Endothelial cell of umbilical vein (primary cell): Measurements from ENCODE around the gene OGFRL1. TPM values are rescaled to one million over a fixed set of nuclear protein-coding genes. Genes with fewer than 3 reads are reported as not detected.

ENCODE experiments used
- BruUV-seq: library from RNA; stranded (reverse); fragments of 400-500 nt; replicated peaks from 2 replicates; lab custom pipeline; 2021; lab: Mats Ljungman, UMichigan
- CTCF ChIA-PET: fragments of 300-600, 350-600 bp; sonication (Branson Sonifier 250); formaldehyde crosslinking; loops from one replicate; lab custom pipeline; 2021; ENCODE audit warnings: antibody characterized with exemption, inconsistent platforms; lab: Charles Lee
- POLR2A ChIA-PET: fragments of 300-600, 350-600 bp; sonication (Branson Sonifier 250); formaldehyde crosslinking; loops from one replicate; lab custom pipeline; 2021; ENCODE audit warnings: antibody characterized with exemption, inconsistent platforms; lab: Charles Lee
- DNase-seq: peaks from one replicate; pipeline ENCODE4 v3.0.0-alpha.2; 2011; ENCODE audit warnings: low read depth, low spot score
- FAIRE-seq: peaks from 2 replicates; lab custom pipeline; 2011; peaks lifted over from hg19 to GRCh38; lab: Jason Lieb, UNC
- H2AFZ ChIP-seq: 2 replicates; pipeline ENCODE4 v1.6.0; 2012; ENCODE audit warnings: low read depth, low read length, control low read depth, inconsistent platforms
- H3K27ac ChIP-seq: 2 replicates; pipeline ENCODE4 v1.5.1; 2011; ENCODE audit warnings: low read depth, mild to moderate bottlenecking, control low read depth, low read length, moderate library complexity; ENCODE audit not compliant: insufficient read depth
- H3K27me3 ChIP-seq, 2 experiments: 2 replicates each; pipeline versions ENCODE4 v1.6.0 to v1.6.1; 2011; ENCODE audit warnings: low read length in 2 of 2, mixed read lengths in 1 of 2; ENCODE audit not compliant: control insufficient read depth in 2 of 2, insufficient read depth in 2 of 2
- H3K36me3 ChIP-seq, 2 experiments: 2 replicates in 1 of 2; 3 replicates in 1 of 2; pipeline ENCODE4 v1.5.1; 2011; ENCODE audit warnings: low read length in 2 of 2, mild to moderate bottlenecking in 1 of 2, moderate library complexity in 1 of 2; ENCODE audit not compliant: control insufficient read depth in 2 of 2, insufficient read depth in 2 of 2; ENCODE audit errors: extremely low read depth in 1 of 2
- H3K4me1 ChIP-seq: 3 replicates; pipeline ENCODE4 v1.5.1; 2011; ENCODE audit warnings: mild to moderate bottlenecking, low read length; ENCODE audit not compliant: control insufficient read depth, insufficient read depth; ENCODE audit errors: extremely low read depth
- H3K4me2 ChIP-seq: 2 replicates; pipeline ENCODE4 v1.6.1; 2011; ENCODE audit warnings: low read length, control low read depth, mixed read lengths; ENCODE audit not compliant: insufficient read depth
- H3K4me3 ChIP-seq, 3 experiments: fragments of 200-600 bp in 1 of 3; sonication (generic), shearing (Covaris generic) in 1 of 3; replicated peaks in 1 of 3; 2 replicates each; pipeline ENCODE4 v1.5.1; 2011 to 2016; ENCODE audit warnings: control low read depth in 3 of 3, low read length in 3 of 3, mild to moderate bottlenecking in 2 of 3, inconsistent platforms in 1 of 3, low read depth in 1 of 3, moderate library complexity in 1 of 3; ENCODE audit not compliant: insufficient read depth in 1 of 3
- H3K79me2 ChIP-seq: 2 replicates; pipeline ENCODE4 v1.6.0; 2012; ENCODE audit warnings: low read length, inconsistent platforms; ENCODE audit not compliant: control insufficient read depth, insufficient read depth
- H3K9ac ChIP-seq: replicated peaks from 2 replicates; pipeline ENCODE3; 2011; ENCODE audit warnings: low read length, control low read depth; ENCODE audit not compliant: insufficient read depth; ENCODE audit errors: extremely low read depth
- H3K9me1 ChIP-seq: replicated peaks from 3 replicates; pipeline ENCODE4 v1.6.0; 2011; ENCODE audit warnings: mild to moderate bottlenecking, low read length; ENCODE audit not compliant: control insufficient read depth, insufficient read depth; ENCODE audit errors: extremely low read depth
- H3K9me3 ChIP-seq: replicated peaks from 2 replicates; pipeline ENCODE4 v1.5.1; 2012; ENCODE audit warnings: low read length, inconsistent platforms; ENCODE audit not compliant: control insufficient read depth, insufficient read depth
- H4K20me1 ChIP-seq: replicated peaks from 2 replicates; pipeline ENCODE3; 2011; ENCODE audit warnings: mild to moderate bottlenecking, low read length; ENCODE audit not compliant: control insufficient read depth, insufficient read depth; ENCODE audit errors: extremely low read depth
- EZH2 ChIP-seq: IDR thresholded peaks from 2 replicates; pipeline ENCODE4 v1.6.1; 2012; ENCODE audit warnings: borderline replicate concordance, low read depth, mild to moderate bottlenecking, moderate library complexity, low read length, inconsistent platforms; ENCODE audit not compliant: severe bottlenecking
- FOS ChIP-seq: IDR thresholded peaks from 2 replicates; pipeline ENCODE4 v1.6.1; 2011; ENCODE audit warnings: mild to moderate bottlenecking, low read length, moderate library complexity, borderline replicate concordance; ENCODE audit not compliant: insufficient read depth
- GATA2 ChIP-seq: IDR thresholded peaks from 2 replicates; pipeline ENCODE4 v1.7.0; 2011; ENCODE audit warnings: low read depth, mild to moderate bottlenecking, moderate library complexity, mixed read lengths, low read length; ENCODE audit not compliant: insufficient read length, insufficient read depth
- JUN ChIP-seq: IDR thresholded peaks from 2 replicates; pipeline ENCODE4 v1.6.1; 2011; ENCODE audit warnings: borderline replicate concordance, low read depth; ENCODE audit not compliant: insufficient read length, insufficient read depth
- MYC ChIP-seq: IDR thresholded peaks from one replicate; pipeline ENCODE4 v1.6.1; 2011; ENCODE audit warnings: mild to moderate bottlenecking, low read depth, low read length
- POLR2A ChIP-seq: IDR thresholded peaks from 2 replicates; pipeline ENCODE4 v1.6.1; 2012; ENCODE audit warnings: low read depth, mild to moderate bottlenecking, control low read depth, low read length
- POLR2AphosphoS5 ChIP-seq: IDR thresholded peaks from 2 replicates; pipeline ENCODE4 v1.6.1; 2012; ENCODE audit warnings: low read depth, mild to moderate bottlenecking, control low read depth, low read length, moderate library complexity; ENCODE audit not compliant: insufficient read depth
- dilution Hi-C: fragments of 300-500 bp; cut with MboI; formaldehyde crosslinking; loops from one replicate; pipeline ENCODE4 v1.15.0; 2019; ENCODE audit warnings: low sequenced_read_pairs; ENCODE audit not compliant: extremely low pct_ligation_motif_present
- intact Hi-C: fragments of 100-400 bp; cut with micrococcal nuclease; formaldehyde crosslinking; loops from one replicate; pipeline ENCODE4 v1.10.0; 2022
- polyA plus RNA-seq, 4 experiments: library from polyadenylated mRNA; depleted of rRNA in 3 of 4; stranded (reverse) in 3 of 4; unstranded in 1 of 4; fragments of >200 nt; gene quantifications; 2 replicates each; pipeline versions ENCODE4 v1.2.1 to v1.2.3, GENCODE V29; 2011 to 2012; ENCODE audit warnings: missing spikeins in 1 of 4
- total RNA-seq: library from RNA; stranded (reverse); gene quantifications from 2 replicates; pipeline ENCODE4 v1.2.3, GENCODE V29; 2021
- TF ChIP-seq, protein P1 (sequence below), 2 donors: IDR thresholded peaks; 1 replicate in 1 of 2; 2 replicates in 1 of 2; pipeline ENCODE4 v1.5.1; 2011; ENCODE audit warnings: low read length in 2 of 2, mild to moderate bottlenecking in 2 of 2, moderate library complexity in 2 of 2, control low read depth in 1 of 2, inconsistent platforms in 1 of 2, low read depth in 1 of 2; ENCODE audit not compliant: insufficient read depth in 1 of 2; ENCODE audit errors: extremely low read depth in 1 of 2
- TF ChIP-seq, protein P2 (sequence below): IDR thresholded peaks from 2 replicates; pipeline ENCODE4 v1.6.1; 2011; ENCODE audit not compliant: insufficient read depth, insufficient read length

Gene OGFRL1
- total and polyA plus RNA-seq, 2 donors (not counting 3 experiments of a cell fraction or from before 2014, with no cell fraction given), result 3.4 to 19.4 TPM

DNA sequence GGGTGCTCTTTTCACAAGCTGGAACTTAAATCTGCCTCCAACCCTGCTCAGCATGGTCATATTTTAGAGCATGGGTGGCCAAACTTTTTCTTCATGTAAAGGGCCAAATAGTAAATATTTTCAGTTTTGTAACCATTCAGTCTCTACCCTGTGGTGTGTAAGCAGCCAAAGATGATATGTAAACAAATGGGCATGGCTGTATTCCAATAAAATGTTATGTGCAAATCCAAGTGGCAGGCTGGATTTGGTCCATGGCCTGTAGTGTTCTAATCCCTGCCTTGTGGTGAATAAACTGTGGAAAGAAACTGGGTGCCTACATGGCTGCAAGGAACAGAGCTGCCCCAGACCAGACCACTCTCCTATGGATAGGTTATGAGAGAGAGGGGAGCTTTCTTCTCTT is 32.7 kb downstream of the OGFRL1 start:
- Histone ChIP-seq H3K4me1 (no peaks in the 10 kb centered on the region), H3K9me1 (no peaks in the 10 kb centered on the region), H3K36me3 (no peaks in the 10 kb centered on the region), H2AFZ (no peak overlapping the region), H3K27ac (no peak overlapping the region), H4K20me1 (no peaks in the 10 kb centered on the region), H3K9me3 (no peaks in the 10 kb centered on the region), H3K9ac (no peak overlapping the region), H3K27me3 (no peaks in the 10 kb centered on the region), H3K4me2 (no peak overlapping the region), H3K79me2 (no peaks in the 10 kb centered on the region), H3K4me3 (no peak overlapping the region)
- ChIA-PET CTCF (interaction anchor here (1.0 to 1.1 kb wide), 2 partner anchors 9 to 30 kb away, joined by 3 to 4 read pairs; no protein-coding TSS in a partner anchor), POLR2A (no interaction called here)
- FAIRE-seq (no peak), DNase-seq (no peak)
- TF ChIP-seq, protein P1, sequence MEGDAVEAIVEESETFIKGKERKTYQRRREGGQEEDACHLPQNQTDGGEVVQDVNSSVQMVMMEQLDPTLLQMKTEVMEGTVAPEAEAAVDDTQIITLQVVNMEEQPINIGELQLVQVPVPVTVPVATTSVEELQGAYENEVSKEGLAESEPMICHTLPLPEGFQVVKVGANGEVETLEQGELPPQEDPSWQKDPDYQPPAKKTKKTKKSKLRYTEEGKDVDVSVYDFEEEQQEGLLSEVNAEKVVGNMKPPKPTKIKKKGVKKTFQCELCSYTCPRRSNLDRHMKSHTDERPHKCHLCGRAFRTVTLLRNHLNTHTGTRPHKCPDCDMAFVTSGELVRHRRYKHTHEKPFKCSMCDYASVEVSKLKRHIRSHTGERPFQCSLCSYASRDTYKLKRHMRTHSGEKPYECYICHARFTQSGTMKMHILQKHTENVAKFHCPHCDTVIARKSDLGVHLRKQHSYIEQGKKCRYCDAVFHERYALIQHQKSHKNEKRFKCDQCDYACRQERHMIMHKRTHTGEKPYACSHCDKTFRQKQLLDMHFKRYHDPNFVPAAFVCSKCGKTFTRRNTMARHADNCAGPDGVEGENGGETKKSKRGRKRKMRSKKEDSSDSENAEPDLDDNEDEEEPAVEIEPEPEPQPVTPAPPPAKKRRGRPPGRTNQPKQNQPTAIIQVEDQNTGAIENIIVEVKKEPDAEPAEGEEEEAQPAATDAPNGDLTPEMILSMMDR (IDR thresholded peaks at IDR 0.05; ENCODE audit: extremely low read depth in 1 of 2, insufficient read depth in 1 of 2, low read depth in 1 of 2, low read length in 2 of 2), result no peak
- TF ChIP-seq GATA2 (no peak), POLR2AphosphoS5 (no peak), JUN (no peak), POLR2A (no peak), FOS (no peak), EZH2 (no peak), MYC (no peak)
- TF ChIP-seq, protein P2, sequence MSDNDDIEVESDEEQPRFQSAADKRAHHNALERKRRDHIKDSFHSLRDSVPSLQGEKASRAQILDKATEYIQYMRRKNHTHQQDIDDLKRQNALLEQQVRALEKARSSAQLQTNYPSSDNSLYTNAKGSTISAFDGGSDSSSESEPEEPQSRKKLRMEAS, result no peak
- intact Hi-C loops, result no loop called here
- dilution Hi-C loops, result no loop called here
- no TSS peak for BruUV-seq
